ENCODE data around the gene CLRN2. TPM values are rescaled to one million over a fixed set of nuclear protein-coding genes. Genes with fewer than 3 reads are reported as not detected.
A peak's percentile ranks its signal among the peaks of the same experiment; 100 is the strongest.

The CLRN2 gene
- total RNA-seq, 1 donor from 2014 or later, result not detected

DNA sequence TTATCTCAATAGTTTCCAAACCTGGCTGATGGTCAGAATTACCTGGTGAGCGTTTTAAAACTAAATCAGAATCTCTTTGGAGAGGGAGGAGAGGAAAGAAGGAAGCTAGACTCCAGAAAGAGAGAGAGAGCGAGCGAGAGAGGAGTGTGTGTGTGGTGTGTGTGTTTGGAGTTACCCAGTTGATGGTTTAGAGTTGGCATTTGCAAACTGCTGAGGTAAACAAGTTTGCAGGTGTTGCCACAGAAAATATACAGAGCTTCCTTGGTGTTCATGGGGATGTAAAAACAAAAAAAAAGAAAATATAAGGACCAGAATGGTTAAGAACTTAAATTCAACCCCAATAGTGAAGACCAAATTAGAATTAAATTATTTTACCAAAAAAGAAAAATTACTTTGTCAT, 35.6 kb downstream of the CLRN2 start:
- Mint-ChIP-seq H3K27ac (no peak overlapping the region), H3K9me3 (no peaks in the 10 kb centered on the region), H3K4me1 (peaks cover 14% of the 10 kb centered on the region), H3K36me3 (no peaks in the 10 kb centered on the region), H3K27me3 (ENCODE audit: insufficient read depth, low read depth) (peaks cover 8% of the 10 kb centered on the region), H3K4me3 (no peak overlapping the region)
- H3K27me3 ChIP-seq, result no peaks in the 10 kb centered on the region
- no peaks in the 10 kb centered on the region for H3K9me3 ChIP-seq (ENCODE audit: low read depth)
- no peak overlapping the region for H3K4me3 ChIP-seq
- no peak overlapping the region for H3K27ac ChIP-seq
- no peaks in the 10 kb centered on the region for H3K36me3 ChIP-seq
- no peaks in the 10 kb centered on the region for H3K79me2 ChIP-seq (ENCODE audit: low read depth)
- no peaks in the 10 kb centered on the region for H3F3A ChIP-seq (ENCODE audit: low read depth)
- no peak overlapping the region for H3K4me2 ChIP-seq
- no peaks in the 10 kb centered on the region for H3K4me1 ChIP-seq
- DNase-seq (ENCODE audit: low spot score), result no peak
- H3K9ac ChIP-seq, result no peak overlapping the region
- TF ChIP-seq, protein P1, sequence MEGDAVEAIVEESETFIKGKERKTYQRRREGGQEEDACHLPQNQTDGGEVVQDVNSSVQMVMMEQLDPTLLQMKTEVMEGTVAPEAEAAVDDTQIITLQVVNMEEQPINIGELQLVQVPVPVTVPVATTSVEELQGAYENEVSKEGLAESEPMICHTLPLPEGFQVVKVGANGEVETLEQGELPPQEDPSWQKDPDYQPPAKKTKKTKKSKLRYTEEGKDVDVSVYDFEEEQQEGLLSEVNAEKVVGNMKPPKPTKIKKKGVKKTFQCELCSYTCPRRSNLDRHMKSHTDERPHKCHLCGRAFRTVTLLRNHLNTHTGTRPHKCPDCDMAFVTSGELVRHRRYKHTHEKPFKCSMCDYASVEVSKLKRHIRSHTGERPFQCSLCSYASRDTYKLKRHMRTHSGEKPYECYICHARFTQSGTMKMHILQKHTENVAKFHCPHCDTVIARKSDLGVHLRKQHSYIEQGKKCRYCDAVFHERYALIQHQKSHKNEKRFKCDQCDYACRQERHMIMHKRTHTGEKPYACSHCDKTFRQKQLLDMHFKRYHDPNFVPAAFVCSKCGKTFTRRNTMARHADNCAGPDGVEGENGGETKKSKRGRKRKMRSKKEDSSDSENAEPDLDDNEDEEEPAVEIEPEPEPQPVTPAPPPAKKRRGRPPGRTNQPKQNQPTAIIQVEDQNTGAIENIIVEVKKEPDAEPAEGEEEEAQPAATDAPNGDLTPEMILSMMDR (IDR thresholded peaks at IDR 0.05), result no peak
- TF ChIP-seq EZH2phosphoT487 (IDR thresholded peaks at IDR 0.05), result no peak
- no peak for TF ChIP-seq EZH2 (IDR thresholded peaks at IDR 0.05)
- H2AFZ ChIP-seq (replicated peaks), result no peak overlapping the region
- no peaks in the 10 kb centered on the region for H4K20me1 ChIP-seq (ENCODE audit: low read depth)

DNA sequence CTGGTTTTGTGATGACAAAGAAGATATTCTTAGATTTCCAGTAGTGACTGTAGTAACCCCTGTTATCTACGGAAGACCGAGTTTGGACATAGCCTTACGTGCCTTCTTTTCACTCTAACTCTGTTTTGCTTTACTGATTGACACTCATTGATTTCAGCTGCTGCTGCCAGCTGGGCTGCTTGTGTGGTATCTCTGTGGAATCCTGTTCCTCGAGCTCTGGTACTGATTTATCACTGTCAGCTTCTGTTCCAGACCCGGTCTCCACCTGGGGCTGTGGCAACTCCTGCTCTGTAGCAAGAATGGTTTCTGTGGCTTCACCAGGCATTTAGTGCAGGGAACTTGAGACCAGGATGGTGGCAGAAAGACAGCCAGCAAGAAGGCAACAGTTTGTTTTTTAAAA, 37.5 kb downstream of the CLRN2 start:
- H3K9me3 ChIP-seq (ENCODE audit: low read depth), result no peaks in the 10 kb centered on the region
- no peak overlapping the region for H3K9ac ChIP-seq
- no peaks in the 10 kb centered on the region for H3K4me1 ChIP-seq
- Mint-ChIP-seq H3K27ac (no peak overlapping the region), H3K4me1 (peaks cover 6% of the 10 kb centered on the region), H3K27me3 (ENCODE audit: insufficient read depth, low read depth) (peaks cover 8% of the 10 kb centered on the region), H3K9me3 (no peaks in the 10 kb centered on the region), H3K36me3 (no peaks in the 10 kb centered on the region), H3K4me3 (no peak overlapping the region)
- H3F3A ChIP-seq (ENCODE audit: low read depth), result no peaks in the 10 kb centered on the region
- TF ChIP-seq, protein P1 (IDR thresholded peaks at IDR 0.05), result no peak
- TF ChIP-seq EZH2 (IDR thresholded peaks at IDR 0.05), result no peak
- no peak for TF ChIP-seq EZH2phosphoT487 (IDR thresholded peaks at IDR 0.05)
- no peaks in the 10 kb centered on the region for H3K27me3 ChIP-seq
- H3K79me2 ChIP-seq (ENCODE audit: low read depth), result no peaks in the 10 kb centered on the region
- no peak overlapping the region for H3K27ac ChIP-seq
- no peak overlapping the region for H3K4me3 ChIP-seq
- no peak overlapping the region for H3K4me2 ChIP-seq
- DNase-seq (ENCODE audit: low spot score), result peak; percentile 21
- no peaks in the 10 kb centered on the region for H3K36me3 ChIP-seq
- H4K20me1 ChIP-seq (ENCODE audit: low read depth), result no peaks in the 10 kb centered on the region
- no peak overlapping the region for H2AFZ ChIP-seq (replicated peaks)

DNA sequence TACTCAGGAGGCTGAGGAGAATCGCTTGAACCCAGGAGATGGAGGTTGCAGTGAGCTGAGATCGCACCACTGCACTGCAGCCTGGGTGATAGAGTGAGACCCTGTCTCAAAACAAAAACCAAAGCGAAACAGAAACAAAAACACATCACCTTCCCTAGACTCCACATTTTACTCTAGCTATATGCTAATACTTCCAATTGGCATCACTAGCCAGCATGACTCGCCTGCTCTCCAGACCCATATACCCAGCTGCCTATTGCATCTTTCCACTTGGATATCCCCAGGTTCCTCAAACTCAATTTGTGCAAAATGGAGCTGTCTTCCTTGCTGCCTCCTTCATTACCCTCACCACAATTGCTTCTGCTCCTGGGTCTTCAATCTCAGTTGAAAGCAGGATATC, 39.6 kb downstream of the CLRN2 start:
- Mint-ChIP-seq H3K27ac (no peak overlapping the region), H3K36me3 (no peaks in the 10 kb centered on the region), H3K4me3 (peak overlapping the region; percentile 27), H3K9me3 (no peaks in the 10 kb centered on the region), H3K4me1 (peaks cover 3% of the 10 kb centered on the region), H3K27me3 (ENCODE audit: insufficient read depth, low read depth) (peaks cover 8% of the 10 kb centered on the region)
- Histone ChIP-seq H3K79me2 (ENCODE audit: low read depth) (no peaks in the 10 kb centered on the region), H3K36me3 (no peaks in the 10 kb centered on the region), H2AFZ (replicated peaks) (no peak overlapping the region), H3K4me3 (no peak overlapping the region), H3K27me3 (no peaks in the 10 kb centered on the region), H3K9ac (no peak overlapping the region), H3K4me2 (no peak overlapping the region), H4K20me1 (ENCODE audit: low read depth) (no peaks in the 10 kb centered on the region), H3K9me3 (ENCODE audit: low read depth) (no peaks in the 10 kb centered on the region), H3F3A (ENCODE audit: low read depth) (no peaks in the 10 kb centered on the region), H3K4me1 (no peaks in the 10 kb centered on the region), H3K27ac (no peak overlapping the region)
- TF ChIP-seq, protein P1 (IDR thresholded peaks at IDR 0.05), result no peak
- TF ChIP-seq EZH2phosphoT487 (IDR thresholded peaks at IDR 0.05), result no peak
- no peak for TF ChIP-seq EZH2 (IDR thresholded peaks at IDR 0.05)
- DNase-seq (ENCODE audit: low spot score), result no peak

Data from neural progenitor cell (in vitro differentiated cells).